ENCODE measurements around the gene TENM4.
"Not testable (repeated sequence)": the region's sequence is repeated elsewhere in the genome, so short reads cannot be mapped to it uniquely, and the experiment has no call there.

Gene TENM4

GRCh38 chr11:79242616-79243015 is 198.2 kb downstream of the TENM4 start:
- peak; percentile 61 for DNase-seq

DNA sequence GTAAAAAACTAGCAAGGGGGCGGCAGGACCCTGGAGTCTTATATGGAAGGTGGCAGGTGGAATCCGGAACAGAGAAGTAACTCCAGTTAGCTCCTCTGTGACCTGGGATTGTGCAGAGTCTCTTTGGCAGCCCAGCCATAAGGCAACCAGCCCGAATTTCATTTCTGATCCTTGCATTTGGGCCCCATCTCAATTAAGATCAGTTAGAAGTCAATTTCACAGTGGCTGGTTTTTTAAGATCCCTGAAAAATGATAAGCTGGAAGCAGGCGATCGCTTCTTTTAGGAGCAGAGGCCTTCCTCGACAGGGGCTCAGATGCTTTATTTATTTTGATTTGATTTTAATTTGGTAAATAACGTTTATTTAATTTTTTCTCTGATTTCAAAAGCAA is 199.0 kb downstream of the TENM4 start:
- DNase-seq: no peak

- no peak for DNase-seq
Observed at GRCh38 chr11:79241205-79241851, 199.5 kb downstream of the TENM4 start.

DNA sequence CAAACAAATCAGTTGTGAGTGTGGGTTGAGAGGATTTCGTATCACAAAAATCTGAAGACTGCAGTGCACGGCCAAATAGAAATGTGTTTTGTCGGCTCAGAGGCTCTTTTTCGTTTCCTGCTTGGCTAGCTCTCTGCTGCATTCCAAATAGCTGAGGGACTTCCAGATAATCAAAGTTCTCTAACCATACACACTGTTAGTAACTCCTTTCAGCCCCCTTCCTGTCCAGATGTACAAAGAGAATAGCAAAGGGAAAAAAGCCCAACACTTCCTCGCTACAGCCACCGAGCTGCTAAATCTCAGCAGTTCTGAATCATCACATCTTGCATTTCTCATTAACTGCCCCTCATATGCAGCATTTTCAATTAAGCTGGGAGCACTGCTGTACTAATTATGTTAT is 203.1 kb downstream of the TENM4 start:
- DNase-seq: peak; percentile 77

- no peak for DNase-seq
Observed at GRCh38 chr11:79237091-79237490, 203.7 kb downstream of the TENM4 start.

DNA sequence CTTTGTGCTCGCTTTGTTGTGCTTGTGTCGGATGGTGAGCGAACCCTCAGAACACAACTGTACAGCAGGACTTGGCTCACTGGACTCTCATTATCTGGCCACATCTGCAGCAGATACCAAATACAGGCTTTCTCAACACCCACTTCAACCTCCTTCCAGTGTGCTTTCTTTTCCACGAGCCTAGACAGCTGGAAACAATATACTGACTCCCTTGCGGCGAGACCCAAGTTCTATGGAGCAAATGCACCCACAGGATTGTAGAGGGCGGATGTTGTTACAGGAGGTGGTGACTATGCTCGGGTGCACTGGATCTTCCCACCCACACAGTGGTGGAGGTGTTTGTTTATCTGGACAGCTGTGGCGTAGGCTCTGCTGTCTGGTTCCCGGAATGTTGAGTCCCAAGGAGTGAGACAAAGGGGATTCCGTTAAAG is 204.3 kb downstream of the TENM4 start:
- DNase-seq: peak; percentile 75

DNA sequence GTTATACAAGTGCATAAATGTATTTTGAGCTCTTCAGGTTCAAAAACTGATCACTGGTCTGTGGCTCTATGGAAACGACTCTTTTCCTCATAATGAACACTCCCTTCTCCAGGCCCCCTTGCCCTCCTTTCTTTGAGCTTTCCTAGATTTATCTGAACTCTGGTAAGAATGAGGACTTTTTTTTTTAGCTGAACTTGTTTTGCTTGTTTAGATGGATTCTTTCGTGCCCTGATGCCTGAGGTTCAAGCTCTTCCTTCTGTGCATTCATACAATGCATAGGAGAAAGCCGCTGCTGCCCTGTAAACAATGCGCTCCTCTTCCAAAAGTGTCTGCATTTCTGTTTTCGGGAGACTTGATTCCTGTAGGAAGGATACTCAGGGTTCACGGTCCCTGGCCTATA is 205.1 kb downstream of the TENM4 start:
- DNase-seq: no peak

- no peak for DNase-seq
Observed at GRCh38 chr11:79232346-79232745, 208.5 kb downstream of the TENM4 start.

DNA sequence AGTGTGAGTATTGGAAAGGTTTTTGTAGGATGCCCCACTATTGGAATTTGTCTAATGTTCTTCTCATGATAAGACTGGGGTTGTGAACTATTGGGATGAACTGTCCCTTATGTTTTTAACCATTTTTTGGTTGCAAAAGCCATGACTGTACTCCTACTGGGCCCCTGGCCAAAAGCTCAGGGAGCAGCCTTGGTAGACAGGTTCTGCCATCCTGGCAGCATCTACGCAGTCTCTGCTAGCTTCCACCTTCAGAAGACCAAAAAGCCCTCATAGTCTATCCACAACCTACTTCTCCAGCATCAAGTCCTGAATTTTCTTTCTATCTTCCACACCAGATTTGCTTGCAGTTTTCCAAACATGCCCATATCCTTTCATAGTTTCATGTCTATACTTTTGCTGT is 211.8 kb downstream of the TENM4 start:
- DNase-seq: no peak

- DNase-seq: no peak
Observed at GRCh38 chr11:79227767-79228755, 212.8 kb downstream of the TENM4 start.

GRCh38 chr11:79227308-79227707 is 213.5 kb downstream of the TENM4 start:
- DNase-seq: no peak

- DNase-seq: no peak
Observed at GRCh38 chr11:79226126-79226525, 214.7 kb downstream of the TENM4 start.

DNA sequence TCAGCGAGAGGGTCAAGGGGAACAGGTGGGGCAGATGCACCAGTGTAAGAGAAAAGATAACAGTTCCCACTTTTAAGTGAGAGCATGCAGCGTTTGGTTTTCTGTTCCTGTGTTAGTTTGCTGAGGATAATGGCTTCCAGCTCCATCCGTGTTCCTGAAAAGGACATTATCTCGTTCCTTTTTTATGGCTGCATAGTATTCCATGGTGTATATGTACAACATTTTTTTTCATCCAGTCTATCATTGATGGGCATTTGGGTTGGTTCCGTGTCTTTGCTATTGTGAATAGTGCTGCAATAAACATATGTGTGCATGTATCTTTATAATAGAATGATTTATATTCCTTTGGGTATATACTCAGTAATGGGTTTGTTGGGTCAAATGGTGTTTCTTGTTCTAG is 218.7 kb downstream of the TENM4 start:
- not testable (repeated sequence) for DNase-seq

DNA sequence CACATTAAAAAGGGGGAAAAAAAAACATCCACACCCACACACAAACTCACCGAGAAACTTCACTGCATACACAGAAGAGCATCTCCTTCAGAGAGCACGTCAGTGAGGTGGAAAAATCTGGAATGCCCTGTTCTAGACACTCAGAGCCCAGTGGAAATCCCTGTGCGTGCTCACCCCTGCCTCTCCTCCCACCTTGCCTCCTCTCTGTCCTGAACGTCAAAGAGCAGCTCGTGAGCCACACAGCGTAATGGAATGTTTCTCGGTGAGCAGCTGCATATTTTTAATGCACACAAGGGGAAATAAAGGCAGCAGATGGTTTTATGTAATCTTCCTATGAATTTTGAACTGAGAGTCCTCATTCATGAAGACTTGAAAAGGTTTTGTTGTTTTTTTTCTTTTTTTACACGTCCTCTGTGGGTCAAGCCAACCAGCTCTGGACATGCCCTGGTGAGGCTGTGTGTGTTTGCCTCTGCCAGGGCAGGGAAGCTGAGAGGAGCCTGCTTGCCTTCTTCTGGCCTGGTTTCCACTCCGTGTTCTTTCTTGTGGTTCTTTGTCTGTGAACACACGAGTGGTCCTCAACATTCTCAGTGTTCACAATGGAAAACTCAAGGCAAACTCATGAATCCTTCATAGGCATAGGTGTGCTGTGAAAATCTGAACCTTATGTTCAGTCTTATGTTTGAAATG is 219.2 kb downstream of the TENM4 start:
- no peak for DNase-seq

- DNase-seq: no peak
Observed at GRCh38 chr11:79220171-79220570, 220.7 kb downstream of the TENM4 start.

- no peak for DNase-seq
Observed at GRCh38 chr11:79219186-79220045, 221.4 kb downstream of the TENM4 start.

DNA sequence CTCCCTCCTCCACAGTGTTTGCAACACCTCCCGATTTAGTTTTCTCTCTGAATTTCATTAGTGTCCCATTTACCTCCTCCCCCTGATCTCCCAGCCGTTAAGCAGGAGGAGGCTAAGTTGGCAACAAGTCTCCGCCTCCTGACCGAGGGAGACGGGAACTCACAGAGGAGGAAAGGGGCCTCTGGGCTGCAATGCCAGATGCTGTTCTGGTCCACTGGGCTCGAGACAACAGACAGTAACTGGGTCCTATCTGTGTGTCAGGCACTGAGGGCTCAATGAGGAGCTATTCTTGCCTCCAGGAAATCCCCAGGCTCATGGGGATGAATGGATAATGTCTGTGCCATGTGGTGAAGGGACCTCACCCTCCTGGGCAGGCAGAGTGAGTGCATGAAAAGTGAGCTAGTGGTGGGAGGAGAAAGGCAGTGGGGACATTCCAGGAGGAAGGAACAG is 228.1 kb downstream of the TENM4 start:
- no peak for DNase-seq

- DNase-seq: peak; percentile 51
Observed at GRCh38 chr11:79209540-79210266, 231.1 kb downstream of the TENM4 start.

DNA sequence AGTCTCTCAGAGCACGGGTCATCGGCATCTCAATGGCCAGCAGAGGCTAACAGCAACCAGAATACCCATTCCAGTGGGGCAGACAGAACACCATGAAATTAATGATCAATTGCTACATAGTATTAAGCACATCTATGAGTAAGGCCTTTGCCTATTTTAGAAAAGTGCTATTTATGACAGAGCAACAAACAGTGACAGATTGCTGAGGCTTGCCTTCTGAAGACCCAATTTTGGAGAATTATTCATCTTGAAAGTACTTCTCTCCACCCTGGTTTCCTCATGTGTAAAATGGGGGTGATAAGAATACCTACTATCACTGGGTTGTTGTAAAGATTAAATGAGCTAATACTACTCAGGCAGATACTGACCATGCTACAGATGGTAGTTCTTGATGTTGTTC is 232.7 kb downstream of the TENM4 start:
- no peak for DNase-seq

GRCh38 chr11:79206951-79207350 is 233.9 kb downstream of the TENM4 start:
- DNase-seq: no peak

DNA sequence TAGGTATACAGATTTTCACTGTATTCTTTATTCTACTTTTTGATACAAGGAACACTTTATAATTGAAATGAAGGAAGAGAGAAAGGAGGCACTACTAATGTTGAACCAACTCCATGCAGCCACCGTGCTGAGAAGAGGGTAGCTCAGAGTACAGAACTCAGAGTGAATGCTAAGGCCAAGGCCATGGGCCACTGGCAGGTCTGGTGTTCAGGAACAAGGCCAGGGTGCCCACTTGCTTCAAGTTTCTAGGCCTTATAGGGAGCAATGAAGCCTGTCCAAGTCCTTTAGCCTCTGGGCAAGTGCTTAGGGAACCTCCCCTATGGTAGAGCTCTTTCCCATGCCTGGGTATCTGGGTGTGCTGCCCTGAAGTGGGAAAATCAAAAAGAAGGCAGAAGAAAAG is 235.0 kb downstream of the TENM4 start:
- no peak for DNase-seq
